SK-N-SH treated with all-trans-retinoic acid at 6 μM for 48 hours (cell line): ENCODE measurements around the gene CFAP97.
A peak's percentile ranks its signal among the peaks of the same experiment; 100 is the strongest.

ENCODE experiments used
- ATAC-seq: fragments of 200-7000 bp; cut with Tn5 transposase; 3 replicates; pipeline ENCODE4 v1.9.1; 2020; ENCODE audit warnings: mild to moderate bottlenecking, moderate library complexity
- BACH2 ChIP-seq: fragments of 250-450 bp; sonication (Bioruptor Pico); IDR thresholded peaks from 2 replicates; pipeline ENCODE4 v1.9.0; 2021; ENCODE audit warnings: mild to moderate bottlenecking, borderline replicate concordance
- CREB5 ChIP-seq: fragments of 250-450 bp; sonication (Bioruptor Pico); IDR thresholded peaks from 2 replicates; pipeline ENCODE4 v1.5.1; 2020; ENCODE audit warnings: low read depth, mild to moderate bottlenecking, moderate library complexity
- CSDC2 ChIP-seq: fragments of 250-450 bp; sonication (Bioruptor Pico); IDR thresholded peaks from 2 replicates; pipeline ENCODE4 v1.5.0; 2020; ENCODE audit warnings: mild to moderate bottlenecking, moderate library complexity
- CSRNP3 ChIP-seq: fragments of 250-450 bp; sonication (Bioruptor Pico); IDR thresholded peaks from 2 replicates; pipeline ENCODE4 v1.5.1; 2021; ENCODE audit warnings: mild to moderate bottlenecking, moderate library complexity
- ESRRG ChIP-seq: fragments of 250-450 bp; sonication (Bioruptor Pico); IDR thresholded peaks from 2 replicates; pipeline ENCODE4 v1.6.1; 2021; ENCODE audit warnings: mild to moderate bottlenecking
- GLIS3 ChIP-seq: fragments of 250-450 bp; sonication (Bioruptor Pico); IDR thresholded peaks from 2 replicates; pipeline ENCODE4 v1.5.0; 2020; ENCODE audit warnings: mild to moderate bottlenecking, moderate library complexity
- OSR1 ChIP-seq: fragments of 250-450 bp; sonication (Bioruptor Pico); IDR thresholded peaks from 2 replicates; pipeline ENCODE4 v1.8.0; 2022; ENCODE audit warnings: moderate library complexity, mild to moderate bottlenecking, inconsistent platforms
- PPARA ChIP-seq: fragments of 250-450 bp; sonication (Bioruptor Pico); IDR thresholded peaks from 2 replicates; pipeline ENCODE4 v1.5.0; 2020; ENCODE audit warnings: mild to moderate bottlenecking, borderline replicate concordance
- RARB ChIP-seq: fragments of 250-450 bp; sonication (Bioruptor Pico); IDR thresholded peaks from 2 replicates; pipeline ENCODE4 v1.8.0; 2021; ENCODE audit warnings: mild to moderate bottlenecking, moderate library complexity
- SNAI2 ChIP-seq: fragments of 250-450 bp; sonication (Bioruptor Pico); IDR thresholded peaks from 2 replicates; pipeline ENCODE4 v1.5.0; 2020; ENCODE audit warnings: mild to moderate bottlenecking, moderate library complexity
- TCF4 ChIP-seq: fragments of 250-450 bp; sonication (Bioruptor Pico); IDR thresholded peaks from 2 replicates; pipeline ENCODE4 v1.8.0; 2021; ENCODE audit warnings: mild to moderate bottlenecking, moderate library complexity, borderline replicate concordance
- TOX ChIP-seq: fragments of 250-450 bp; sonication (Bioruptor Pico); IDR thresholded peaks from 2 replicates; pipeline ENCODE4 v1.8.0; 2021; ENCODE audit warnings: mild to moderate bottlenecking, moderate library complexity, borderline replicate concordance
- TSHZ2 ChIP-seq: fragments of 250-450 bp; sonication (Bioruptor Pico); IDR thresholded peaks from 2 replicates; pipeline ENCODE4 v1.5.0; 2020; ENCODE audit warnings: mild to moderate bottlenecking, moderate library complexity
- ZC3H10 ChIP-seq: fragments of 250-450 bp; sonication (Bioruptor Pico); IDR thresholded peaks from 2 replicates; pipeline ENCODE4 v1.5.1; 2021; ENCODE audit warnings: mild to moderate bottlenecking, moderate library complexity
- ZFP3 ChIP-seq: fragments of 250-450 bp; sonication (Bioruptor Pico); IDR thresholded peaks from 2 replicates; pipeline ENCODE4 v1.5.0; 2020; ENCODE audit warnings: mild to moderate bottlenecking, moderate library complexity
- ZFP30 ChIP-seq: fragments of 450-650 bp; formaldehyde crosslinking; IDR thresholded peaks from 2 replicates; pipeline ENCODE4 v1.5.0; 2022; ENCODE audit warnings: mild to moderate bottlenecking, moderate library complexity
- ZNF565 ChIP-seq: fragments of 450-650 bp; formaldehyde crosslinking; conservative IDR thresholded peaks from 2 replicates; pipeline ENCODE4 v1.5.0; 2020; ENCODE audit warnings: low read depth, mild to moderate bottlenecking, moderate library complexity
- ZNF8 ChIP-seq: fragments of 450-650 bp; formaldehyde crosslinking; IDR thresholded peaks from 2 replicates; pipeline ENCODE4 v1.5.0; 2020; ENCODE audit warnings: mild to moderate bottlenecking, moderate library complexity
- TF ChIP-seq, protein P1 (sequence below): fragments of 250-450 bp; sonication (Bioruptor Pico); IDR thresholded peaks from 2 replicates; pipeline ENCODE4 v1.8.0; 2021; ENCODE audit warnings: low read depth, mild to moderate bottlenecking, moderate library complexity, borderline replicate concordance

The CFAP97 gene

GRCh38 chr4:185149392-185149791, 54.4 kb downstream of the CFAP97 start:
- ATAC-seq, result no peak

DNA sequence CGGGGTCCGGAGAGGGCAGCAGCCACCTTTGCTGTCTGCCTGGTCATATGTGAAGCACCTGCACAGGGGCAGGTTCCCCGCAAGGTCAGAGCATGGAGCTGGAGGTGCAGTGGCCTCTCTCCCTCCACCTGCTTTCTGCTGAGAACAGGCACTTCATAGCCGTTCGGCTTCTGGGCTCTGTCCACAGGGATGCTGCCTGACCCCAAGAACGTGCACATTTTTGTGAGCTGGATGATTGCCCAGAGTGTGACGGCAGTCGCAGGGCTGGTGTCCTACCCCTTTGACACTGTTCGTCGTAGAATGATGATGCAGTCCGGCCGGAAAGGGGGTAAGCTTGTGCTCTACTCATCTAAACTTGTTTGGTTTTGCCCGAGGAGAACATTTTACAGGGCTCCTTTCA, 58.2 kb downstream of the CFAP97 start:
- no peak for ATAC-seq
- TF ChIP-seq ZC3H10 (CRISPR knock-in tag), result no peak
- TF ChIP-seq ESRRG, result no peak
- TF ChIP-seq OSR1 (CRISPR knock-in tag), result no peak
- no peak for TF ChIP-seq TSHZ2 (CRISPR knock-in tag)
- no peak for TF ChIP-seq PPARA (CRISPR knock-in tag)
- TF ChIP-seq ZNF565 (CRISPR knock-in tag), result no peak
- TF ChIP-seq ZNF8, result no peak
- no peak for TF ChIP-seq ZFP30
- TF ChIP-seq SNAI2, result no peak
- TF ChIP-seq TCF4 (CRISPR knock-in tag), result no peak
- TF ChIP-seq CREB5 (CRISPR knock-in tag), result no peak
- TF ChIP-seq ZFP3 (CRISPR knock-in tag), result no peak
- TF ChIP-seq TOX, result no peak
- TF ChIP-seq BACH2 (CRISPR knock-in tag), result no peak
- TF ChIP-seq, all 23 proteins: peak for 0

More at GRCh38 chr4:185149392-185149791, 54.4 kb downstream of the CFAP97 start:
- TF ChIP-seq ZFP3 (CRISPR knock-in tag) (no peak), ZFP30 (no peak), CSRNP3 (CRISPR knock-in tag) (no peak), GLIS3 (CRISPR knock-in tag) (no peak)

GRCh38 chr4:185144601-185145240, 59.1 kb downstream of the CFAP97 start:
- ATAC-seq, result no peak
- no peak for TF ChIP-seq RARB (CRISPR knock-in tag)
- TF ChIP-seq CREB5 (CRISPR knock-in tag), result no peak
- no peak for TF ChIP-seq SNAI2
- no peak for TF ChIP-seq PPARA (CRISPR knock-in tag)
- TF ChIP-seq TCF4 (CRISPR knock-in tag), result no peak
- TF ChIP-seq ZFP3 (CRISPR knock-in tag), result no peak
- TF ChIP-seq CSDC2 (CRISPR knock-in tag), result no peak
- no peak for TF ChIP-seq ZC3H10 (CRISPR knock-in tag)
- no peak for TF ChIP-seq GLIS3 (CRISPR knock-in tag)
- no peak for TF ChIP-seq TOX
- TF ChIP-seq, protein P1, sequence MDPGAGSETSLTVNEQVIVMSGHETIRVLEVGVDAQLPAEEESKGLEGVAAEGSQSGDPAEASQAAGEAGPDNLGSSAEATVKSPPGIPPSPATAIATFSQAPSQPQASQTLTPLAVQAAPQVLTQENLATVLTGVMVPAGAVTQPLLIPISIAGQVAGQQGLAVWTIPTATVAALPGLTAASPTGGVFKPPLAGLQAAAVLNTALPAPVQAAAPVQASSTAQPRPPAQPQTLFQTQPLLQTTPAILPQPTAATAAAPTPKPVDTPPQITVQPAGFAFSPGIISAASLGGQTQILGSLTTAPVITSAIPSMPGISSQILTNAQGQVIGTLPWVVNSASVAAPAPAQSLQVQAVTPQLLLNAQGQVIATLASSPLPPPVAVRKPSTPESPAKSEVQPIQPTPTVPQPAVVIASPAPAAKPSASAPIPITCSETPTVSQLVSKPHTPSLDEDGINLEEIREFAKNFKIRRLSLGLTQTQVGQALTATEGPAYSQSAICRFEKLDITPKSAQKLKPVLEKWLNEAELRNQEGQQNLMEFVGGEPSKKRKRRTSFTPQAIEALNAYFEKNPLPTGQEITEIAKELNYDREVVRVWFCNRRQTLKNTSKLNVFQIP (CRISPR knock-in tag), result no peak
- TF ChIP-seq, all 23 proteins: peak for 0

- ATAC-seq, result peak; percentile 31
- TF ChIP-seq ZFP3 (CRISPR knock-in tag), result no peak
These were observed 60.2 kb downstream of the CFAP97 start for GRCh38 chr4:185143601-185143969.
